GM19438 (cell line): ENCODE data around the gene HSD17B8.

ENCODE experiments used
- ATAC-seq: cut with Tn5 transposase; IDR thresholded peaks from one replicate; pipeline ENCODE4 v1.9.1; 2021; ENCODE audit warnings: low read depth; ENCODE audit not compliant: unreplicated experiment

Gene HSD17B8

DNA sequence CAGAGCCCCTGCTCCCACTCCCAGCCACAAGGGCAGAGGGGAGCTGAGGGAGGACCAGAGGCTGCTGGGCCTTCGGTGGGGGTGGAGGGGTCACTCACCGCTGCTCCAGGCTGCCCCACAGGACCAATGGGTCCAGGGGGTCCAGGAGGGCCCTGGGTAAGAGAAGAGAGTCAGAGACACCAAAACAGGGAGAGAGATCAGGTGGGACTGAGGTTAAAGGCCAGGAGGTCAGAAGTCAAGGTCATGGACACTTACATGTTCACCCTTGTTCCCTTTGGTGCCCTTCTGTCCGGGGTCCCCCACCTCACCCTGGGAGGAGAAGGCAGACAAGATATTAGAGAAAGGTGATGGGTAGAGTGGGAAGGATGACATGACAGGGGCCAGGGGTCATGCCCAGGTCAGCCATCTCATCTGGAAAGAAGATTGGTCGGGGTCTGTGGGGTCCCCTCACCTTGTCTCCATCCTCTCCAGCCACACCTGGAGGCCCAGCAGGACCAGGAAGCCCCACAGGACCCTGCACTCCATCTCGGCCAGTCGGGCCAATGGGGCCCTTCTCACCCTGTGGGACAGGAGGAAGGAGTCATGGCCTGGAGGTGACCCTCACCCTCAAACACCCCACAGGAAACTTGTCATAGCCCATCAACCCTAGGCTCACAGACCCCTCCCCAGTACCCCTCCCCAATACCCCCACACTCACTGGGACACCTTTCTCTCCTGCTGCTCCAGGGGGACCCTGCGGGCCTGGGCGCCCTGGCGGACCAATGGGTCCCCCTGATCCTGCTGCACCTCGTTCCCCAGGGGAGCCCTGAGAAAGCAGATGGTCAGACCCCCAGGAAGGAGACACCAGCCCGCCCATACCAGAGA, 33.2 kb upstream of the HSD17B8 start:
- ATAC-seq, result no peak

DNA sequence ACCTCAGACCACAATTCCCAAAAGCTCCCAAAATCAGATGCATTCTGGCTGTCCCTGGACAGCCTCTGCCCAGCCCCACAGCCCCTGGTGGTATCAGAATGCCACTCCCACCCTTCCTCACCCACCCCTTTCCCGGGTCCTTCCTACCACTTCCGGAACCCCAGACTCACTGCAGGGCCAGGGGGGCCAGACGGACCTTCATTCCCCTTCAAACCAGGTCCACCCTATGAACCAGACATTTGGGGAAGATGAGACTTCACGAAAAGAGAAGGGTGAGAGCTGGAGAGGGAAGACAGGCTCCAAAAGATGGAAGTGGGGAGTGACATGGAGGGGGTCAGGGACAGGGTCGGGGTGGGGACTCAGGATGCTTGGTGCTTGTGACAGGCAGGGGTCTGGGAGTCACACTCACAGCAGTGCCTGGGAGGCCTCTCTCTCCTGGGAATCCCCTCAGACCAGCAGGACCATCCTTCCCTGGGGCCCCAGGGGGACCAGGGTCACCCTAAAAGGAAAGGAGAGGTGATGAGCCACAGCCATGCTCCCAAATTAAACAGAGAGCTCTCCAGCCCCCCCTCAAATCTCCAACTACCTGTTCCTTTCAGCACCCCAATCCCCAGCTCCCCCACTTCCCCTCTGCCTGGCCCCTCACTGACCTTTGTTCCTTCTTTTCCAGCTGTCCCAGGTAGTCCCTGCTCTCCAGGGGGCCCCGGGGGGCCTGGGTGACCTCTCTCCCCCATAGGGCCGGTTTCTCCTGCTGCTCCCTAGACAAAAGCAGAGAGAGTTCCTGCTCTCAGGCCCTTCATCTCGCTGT, 32.4 kb upstream of the HSD17B8 start:
- ATAC-seq, result no peak

DNA sequence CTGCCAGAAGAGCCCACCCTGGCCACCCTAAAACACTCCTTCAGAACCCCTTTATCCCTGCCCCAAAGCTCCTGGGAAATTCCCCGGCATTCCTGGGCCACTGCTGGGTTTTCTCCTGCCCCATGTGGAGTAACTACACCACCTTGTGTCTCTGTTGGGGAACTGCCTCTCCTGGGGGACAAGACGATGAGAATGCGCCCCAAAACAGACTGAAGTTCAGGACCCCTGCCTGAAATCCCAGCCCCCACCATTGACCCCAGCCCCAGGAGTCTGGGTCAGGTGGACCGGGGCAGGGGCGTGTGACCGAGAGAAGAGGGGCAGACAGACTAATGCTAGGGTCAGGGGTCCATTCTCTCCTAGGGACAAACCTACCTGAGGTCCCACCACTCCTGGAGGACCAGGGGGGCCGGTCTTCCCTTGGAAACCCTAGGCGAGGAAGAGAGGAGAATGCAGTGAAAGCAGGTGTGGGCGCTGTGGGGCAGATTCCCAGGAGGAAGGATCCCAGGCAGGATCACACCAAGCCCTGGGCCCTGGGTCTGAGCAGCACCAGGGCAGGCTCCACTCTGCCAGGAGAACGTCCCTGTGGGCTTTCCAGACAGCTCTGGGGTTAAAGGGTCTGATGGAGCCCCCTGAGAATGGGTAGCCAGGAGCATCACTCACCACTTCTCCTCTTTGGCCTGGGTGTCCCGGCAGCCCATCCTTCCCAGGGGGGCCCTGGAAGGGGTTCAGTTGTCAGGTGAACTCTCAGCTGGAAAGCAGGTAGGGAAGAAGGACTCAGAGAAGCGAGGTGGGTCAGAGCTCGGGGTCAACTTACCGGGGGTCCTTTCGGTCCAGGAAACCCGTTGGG, 31.5 kb upstream of the HSD17B8 start:
- no peak for ATAC-seq

DNA sequence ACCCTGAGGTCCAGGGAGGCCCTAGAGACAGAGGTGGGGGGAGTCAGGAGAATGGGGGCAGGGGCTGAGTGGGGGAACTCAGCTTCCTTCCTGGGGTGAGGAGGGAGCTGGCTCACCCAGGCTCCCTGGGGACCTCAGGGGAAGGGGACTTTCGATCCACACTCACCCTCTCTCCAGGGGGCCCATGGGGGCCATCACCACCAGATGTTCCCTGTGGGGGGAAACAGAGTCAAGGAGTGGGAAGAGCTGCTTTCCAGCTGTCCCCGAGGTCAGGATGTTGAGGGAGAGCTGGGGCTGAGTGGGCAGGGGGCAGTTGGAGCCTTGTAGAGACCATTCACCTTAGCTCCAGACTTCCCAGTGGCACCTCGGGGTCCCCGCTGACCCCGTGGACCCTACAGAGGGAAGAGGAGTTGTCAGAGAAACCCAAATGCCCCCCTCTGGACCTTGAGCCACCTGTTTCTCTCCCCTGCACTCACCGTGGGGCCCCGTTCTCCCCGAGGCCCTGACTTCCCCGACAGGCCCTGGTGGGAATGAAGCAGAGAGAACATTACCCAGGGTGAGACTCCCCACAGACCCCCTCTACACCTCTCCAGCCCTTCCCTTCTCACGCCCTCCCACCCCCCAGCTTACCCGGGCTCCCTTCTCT, 30.8 kb upstream of the HSD17B8 start:
- no peak for ATAC-seq

DNA sequence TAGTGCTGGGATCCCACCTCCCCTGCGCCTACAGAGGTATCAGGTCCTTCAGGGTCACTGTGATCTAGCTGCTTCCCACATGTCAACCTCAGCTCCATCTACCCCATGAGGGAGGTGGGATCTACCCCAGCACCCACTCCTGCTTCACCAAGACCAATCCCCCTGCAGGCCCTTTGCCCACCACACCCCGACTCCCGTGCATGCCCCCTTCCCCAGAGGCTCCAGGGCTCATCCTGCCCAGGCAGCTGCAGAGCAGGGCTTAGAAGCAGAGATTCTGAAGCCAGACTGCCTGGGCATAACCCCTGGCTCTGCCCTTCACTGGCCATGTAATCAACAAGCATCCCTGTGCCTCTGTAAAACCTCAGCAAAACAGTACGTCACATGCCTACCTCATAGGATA, 29.7 kb upstream of the HSD17B8 start:
- no peak for ATAC-seq

DNA sequence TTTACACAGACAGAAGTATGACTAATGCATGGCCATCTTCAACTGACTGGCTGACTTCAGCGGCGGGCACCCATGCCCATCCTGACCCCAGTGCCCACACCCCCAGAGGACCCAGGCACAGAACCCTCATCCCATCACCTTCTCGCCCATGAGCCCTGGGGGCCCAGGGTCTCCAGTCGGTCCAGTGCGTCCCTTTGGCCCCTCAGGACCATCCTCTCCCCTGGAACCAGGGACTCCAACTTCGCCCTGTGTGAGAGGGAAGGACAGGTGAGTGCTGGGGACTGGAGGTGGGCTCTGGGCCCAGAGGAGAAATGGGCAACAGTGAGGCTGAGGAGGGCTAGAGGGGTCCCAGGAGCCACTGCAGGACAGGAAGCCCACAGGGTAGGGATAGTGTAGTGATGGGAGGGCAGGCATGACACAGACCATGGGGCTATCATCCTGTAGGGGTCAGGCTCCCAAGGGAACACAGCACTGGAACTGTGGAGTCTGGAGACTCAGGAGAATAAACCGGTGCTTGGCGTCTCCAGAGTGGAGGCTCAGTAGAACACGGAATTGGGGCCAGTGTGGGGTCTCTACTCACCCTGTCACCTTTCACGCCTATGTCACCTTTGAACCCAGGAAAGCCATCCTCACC, 28.9 kb upstream of the HSD17B8 start:
- no peak for ATAC-seq

DNA sequence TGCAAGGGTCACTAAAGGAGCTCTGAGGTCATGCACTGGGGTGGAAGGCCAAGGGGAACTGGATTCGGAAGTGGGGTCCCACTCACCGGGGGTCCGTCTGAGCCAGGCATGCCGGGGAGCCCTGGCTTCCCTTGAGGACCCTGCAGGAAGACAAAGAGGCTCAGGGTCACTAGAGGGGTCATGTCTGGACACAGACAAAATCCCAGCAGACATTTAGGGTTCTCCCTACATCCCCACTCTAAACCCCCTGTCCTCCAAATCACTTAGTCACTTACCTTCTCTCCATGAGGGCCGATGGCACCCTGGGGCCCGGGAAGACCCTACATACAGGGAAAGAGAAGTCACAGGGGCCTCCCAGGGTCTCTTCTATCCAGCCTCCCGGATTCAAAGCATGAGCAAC, 27.5 kb upstream of the HSD17B8 start:
- ATAC-seq, result no peak

DNA sequence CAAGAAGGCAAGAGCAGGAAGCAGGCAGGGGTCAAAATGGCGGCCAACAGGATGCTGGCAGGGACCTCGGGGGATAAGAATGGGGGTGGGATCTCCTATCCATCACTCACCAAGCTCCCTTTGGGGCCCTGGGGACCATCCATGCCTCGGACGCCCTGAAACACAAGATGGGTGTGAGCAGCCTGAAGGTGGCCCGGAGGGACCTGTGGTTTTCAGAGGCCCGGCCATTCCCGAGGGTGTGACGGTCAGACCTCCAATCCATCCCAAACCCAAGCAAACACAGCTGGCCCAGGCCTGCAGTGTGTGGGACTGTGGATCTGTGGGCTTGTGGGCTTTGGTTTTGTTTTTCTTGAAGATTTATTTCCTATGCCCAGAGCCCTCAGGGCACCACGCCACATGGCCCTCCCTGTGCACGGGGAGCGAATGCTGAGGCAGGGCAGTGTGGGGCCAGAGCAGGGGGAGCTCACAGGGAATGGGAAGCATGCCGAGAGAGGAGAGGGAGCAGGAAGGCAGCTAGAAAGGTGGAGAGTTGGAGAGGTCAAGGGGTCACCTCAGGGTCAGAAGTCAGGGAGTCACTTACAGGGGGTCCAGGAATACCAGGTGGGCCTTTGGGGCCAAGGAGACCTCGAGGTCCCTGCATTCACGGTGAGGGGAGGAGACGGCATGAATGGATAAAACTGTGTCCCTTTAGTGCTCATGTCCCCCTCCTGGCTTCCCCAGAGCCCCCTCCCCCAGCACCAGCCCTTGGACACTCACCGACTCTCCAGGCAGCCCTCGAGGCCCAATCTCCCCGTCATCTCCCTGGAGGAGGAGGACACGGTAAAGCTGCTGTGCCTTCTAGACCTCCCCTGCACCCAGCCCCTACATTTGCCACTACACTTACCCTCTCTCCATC, 26.7 kb upstream of the HSD17B8 start:
- ATAC-seq, result no peak

DNA sequence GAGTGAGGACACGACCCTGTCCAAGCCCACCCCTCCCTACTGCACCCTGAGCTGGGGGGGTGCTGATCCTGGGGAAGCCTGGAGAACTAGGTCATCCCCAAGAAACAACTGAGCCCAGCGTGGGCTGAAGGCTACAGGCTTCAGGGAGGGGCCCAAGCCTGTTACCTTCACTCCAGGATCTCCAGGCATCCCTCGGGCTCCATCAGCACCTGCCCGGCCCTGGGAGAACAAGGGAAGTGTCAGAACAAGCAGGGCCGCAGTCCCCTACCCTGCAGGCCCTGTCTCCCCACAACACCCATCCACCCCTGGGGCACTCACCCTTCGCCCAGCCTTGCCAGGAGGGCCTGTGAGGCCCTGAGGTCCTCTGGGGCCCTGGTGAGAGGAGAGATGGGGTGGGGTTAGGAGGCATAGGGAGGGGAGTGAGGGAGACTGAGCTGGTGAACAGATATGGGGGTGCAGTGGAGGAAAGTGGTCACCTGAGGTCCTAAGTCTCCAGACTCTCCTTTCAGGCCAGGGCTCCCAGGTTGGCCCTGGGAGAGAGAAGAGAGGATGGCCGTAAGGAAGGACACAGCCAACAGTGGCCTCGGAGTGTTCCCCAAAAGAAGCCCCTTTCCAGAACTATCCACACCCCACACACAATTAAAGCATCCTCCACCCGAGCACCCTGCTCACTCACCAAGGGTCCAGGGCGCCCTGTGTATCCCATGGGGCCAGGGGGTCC, 25.5 kb upstream of the HSD17B8 start:
- no peak for ATAC-seq

DNA sequence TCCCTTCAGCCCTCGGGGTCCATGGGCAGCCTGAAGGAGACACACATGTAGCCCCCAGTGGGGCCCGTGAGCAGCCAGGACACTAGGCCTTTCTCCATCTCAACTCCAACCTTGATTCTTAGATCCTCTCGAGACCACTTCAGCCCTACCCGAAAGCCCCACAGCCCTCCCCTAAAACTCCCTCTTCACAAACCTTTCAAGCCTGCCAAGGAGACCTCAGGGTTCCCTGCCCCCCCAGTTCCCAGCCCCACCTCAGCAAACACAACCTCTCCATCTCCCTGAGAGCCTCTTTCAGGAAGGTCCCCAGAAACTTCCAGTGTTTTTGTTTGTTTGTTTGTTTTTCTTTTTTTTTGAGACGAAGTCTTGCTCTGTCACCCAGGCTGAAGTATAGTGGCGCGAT, 23.3 kb upstream of the HSD17B8 start:
- ATAC-seq, result no peak

DNA sequence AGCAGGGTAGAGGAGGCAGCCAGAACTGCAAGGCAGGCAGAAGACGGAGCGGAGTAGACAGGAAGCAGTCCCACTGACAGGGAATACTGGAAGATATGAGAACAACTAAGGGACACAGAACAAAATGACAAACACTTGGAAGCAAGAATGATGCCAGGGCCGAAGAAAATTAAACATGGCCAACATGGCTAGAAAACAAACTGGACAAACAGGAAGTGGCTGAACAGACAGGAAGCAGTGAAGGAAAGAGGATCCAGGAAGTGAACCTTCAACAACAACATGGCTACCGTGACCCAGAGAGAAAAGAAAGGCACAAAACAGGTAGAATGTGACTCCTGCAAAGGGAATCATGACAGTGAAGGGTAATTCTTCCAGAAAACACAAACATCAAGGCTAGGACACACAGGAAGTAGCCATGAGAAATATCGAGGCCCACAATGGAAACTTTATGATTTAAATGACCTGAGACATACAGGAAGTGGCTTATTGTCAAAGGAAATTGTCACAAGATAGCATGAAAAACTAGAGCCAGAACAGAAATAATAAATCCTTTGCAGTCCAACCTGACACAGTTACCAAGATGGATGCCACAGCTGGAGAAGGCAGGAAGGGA, 21.3 kb upstream of the HSD17B8 start:
- no peak for ATAC-seq

DNA sequence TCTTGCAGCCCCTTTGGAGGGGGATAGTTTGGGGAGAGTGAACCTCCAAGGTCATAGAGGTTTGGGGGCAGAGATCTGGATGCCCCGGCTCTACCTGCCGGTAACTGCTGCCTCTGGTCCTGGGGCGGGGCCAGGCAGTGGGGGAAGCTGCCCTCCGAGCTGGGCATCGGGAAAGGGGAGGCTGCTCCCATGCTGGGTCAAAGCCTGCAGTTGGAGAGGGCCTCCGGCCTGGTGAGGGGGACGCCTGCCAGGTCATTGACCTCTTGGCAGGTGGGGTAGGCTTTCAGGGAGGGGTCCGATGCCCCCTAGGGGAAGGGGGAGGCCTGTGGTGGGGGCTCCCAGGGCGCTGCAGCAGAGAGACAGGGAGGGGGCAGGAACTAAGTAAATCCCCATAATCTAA, 19.3 kb upstream of the HSD17B8 start:
- no peak for ATAC-seq

DNA sequence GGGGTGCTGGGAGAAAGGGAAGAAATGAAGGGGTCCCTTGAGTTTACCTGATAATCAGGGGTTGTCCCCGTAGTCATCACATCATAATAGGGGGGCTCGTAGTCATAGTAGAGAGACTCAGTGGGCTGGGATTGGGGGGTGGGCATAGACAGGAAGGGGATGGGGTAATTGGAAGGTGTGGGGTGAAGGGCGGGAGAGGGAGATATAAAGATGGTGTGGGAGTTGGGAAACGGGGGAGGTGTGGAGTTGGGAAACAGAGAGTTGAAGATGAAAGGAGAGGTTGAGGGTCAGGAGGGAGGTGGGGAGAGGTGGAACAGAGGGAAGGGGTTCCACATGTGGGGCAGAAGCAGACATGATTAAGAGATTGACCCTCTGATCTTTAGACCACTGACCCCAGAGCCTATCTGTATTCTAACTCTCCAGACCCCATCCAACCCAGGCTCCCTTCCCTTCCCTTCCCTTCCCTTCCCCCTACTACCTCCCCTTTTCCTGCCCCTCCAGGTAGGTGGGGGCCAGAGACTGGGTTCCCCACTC, 18.7 kb upstream of the HSD17B8 start:
- no peak for ATAC-seq

DNA sequence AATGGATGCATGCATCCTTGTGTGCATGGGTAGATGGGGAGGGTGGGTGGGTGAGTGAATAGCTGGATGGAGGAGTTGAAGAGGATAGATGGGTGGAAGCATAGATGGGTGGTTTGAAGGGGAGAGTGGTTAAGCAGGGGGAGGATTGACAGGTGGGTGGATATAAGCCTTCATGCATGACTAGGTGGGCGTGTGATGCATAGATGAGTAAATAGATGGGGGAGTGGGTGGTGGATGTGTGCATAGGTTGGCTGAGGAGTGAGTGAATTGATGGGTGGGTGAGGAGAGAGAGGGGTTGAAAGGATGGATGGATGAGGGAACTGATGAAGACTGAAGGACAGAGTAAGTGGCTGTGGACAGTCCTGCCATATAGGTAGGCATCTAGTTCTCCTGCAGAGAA, 16.6 kb upstream of the HSD17B8 start:
- no peak for ATAC-seq

DNA sequence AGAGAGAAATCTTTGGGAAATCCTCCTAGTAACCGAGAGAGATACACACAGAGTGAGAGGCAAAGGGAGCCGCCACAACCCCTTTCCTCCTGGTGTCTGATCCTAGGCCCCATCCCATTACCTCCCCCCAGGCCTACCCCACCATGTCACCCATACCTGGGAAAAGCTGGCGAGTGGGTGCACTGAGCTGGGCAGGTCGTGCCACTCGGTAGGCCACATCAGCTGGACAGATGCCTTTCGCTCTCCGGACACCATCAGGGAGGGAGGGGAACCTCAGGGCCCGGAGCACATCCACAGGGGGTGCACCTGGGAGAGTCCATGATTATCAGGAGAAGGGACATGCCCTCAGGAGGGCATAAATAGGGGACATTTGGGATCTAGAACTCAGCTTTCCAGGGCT, 15.3 kb upstream of the HSD17B8 start:
- ATAC-seq, result no peak

DNA sequence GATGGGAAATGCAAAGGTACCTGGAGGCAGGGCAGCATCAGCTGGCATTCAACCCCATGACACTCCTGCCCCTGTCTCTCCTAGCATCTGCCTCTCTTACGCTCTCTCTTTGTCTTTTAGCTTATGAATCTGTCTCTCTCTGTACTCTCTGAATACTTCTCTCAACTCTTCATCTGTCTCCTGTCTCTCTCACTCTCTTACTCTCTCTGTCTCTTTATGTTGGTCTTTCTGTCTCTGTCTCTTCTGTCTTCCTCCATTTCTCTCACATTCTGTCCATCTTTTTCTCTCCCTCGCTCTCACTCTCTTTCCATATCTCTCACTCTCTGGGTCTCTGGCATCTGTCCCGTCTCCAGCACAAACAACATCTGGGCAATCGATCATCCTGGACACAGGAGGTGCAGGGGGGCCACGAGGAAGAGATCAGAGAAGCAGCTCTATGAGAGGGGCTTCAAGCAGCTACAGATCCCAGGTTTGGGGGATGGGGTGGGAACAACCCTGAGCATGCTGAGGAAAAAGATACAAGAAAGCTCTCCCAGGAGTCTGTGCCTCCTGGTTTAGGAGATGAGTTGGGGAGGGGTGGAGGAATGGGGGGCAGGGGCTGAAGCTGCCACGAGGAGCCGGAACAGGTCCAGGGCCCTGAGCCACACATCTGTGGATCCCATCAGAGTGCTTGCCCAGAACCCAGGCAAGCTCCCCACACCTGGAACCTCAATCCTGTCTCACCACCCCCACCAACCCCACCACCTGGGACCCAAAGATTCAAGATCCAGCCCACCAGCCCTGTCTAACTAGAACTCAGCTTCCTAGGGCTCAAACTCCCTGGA, 14.6 kb upstream of the HSD17B8 start:
- no peak for ATAC-seq
